CD14-positive monocyte (primary cell): Measurements from ENCODE around the gene GPR55. TPM values are rescaled to one million over a fixed set of nuclear protein-coding genes. Genes with fewer than 3 reads are reported as not detected.

ENCODE experiments used
- DNase-seq, 3 donors: peaks; one replicate each; pipeline ENCODE4 v3.0.0-alpha.2; 2011 to 2022
- H2AFZ ChIP-seq: 2 replicates; pipeline ENCODE4 v1.6.0; 2012; ENCODE audit warnings: mild to moderate bottlenecking, low read depth, low read length, inconsistent platforms; ENCODE audit not compliant: insufficient read depth, poor library complexity, severe bottlenecking
- H3K27ac ChIP-seq, 2 donors: 1 replicate in 1 of 2; 2 replicates in 1 of 2; pipeline ENCODE4 v1.5.1; 2012 to 2013; ENCODE audit warnings: low read length in 2 of 2, control low read depth in 1 of 2, inconsistent platforms in 1 of 2, low read depth in 1 of 2, mild to moderate bottlenecking in 1 of 2
- H3K27me3 ChIP-seq, 2 donors: one replicate each; pipeline versions ENCODE4 v1.6.0 to v1.6.1; 2011 to 2013; ENCODE audit warnings: low read length in 2 of 2; ENCODE audit not compliant: control insufficient read depth in 2 of 2, insufficient read depth in 2 of 2
- H3K36me3 ChIP-seq, 2 donors: replicated peaks in 1 of 2; 1 replicate in 1 of 2; 2 replicates in 1 of 2; pipeline versions ENCODE4 v1.5.1 to v1.6.1; 2012 to 2013; ENCODE audit warnings: low read length in 2 of 2, control low read depth in 1 of 2, inconsistent platforms in 1 of 2, mild to moderate bottlenecking in 1 of 2; ENCODE audit not compliant: insufficient read depth in 2 of 2, control insufficient read depth in 1 of 2
- H3K4me1 ChIP-seq, 2 donors: 1 replicate in 1 of 2; 2 replicates in 1 of 2; pipeline versions ENCODE4 v1.5.1 to v1.6.1; 2012 to 2013; ENCODE audit warnings: low read length in 2 of 2, control low read depth in 1 of 2, inconsistent platforms in 1 of 2, mild to moderate bottlenecking in 1 of 2, moderate library complexity in 1 of 2; ENCODE audit not compliant: insufficient read depth in 2 of 2, control insufficient read depth in 1 of 2
- H3K4me2 ChIP-seq: replicated peaks from 2 replicates; pipeline ENCODE3; 2012; ENCODE audit warnings: low read length, moderate library complexity, mild to moderate bottlenecking; ENCODE audit not compliant: poor library complexity, severe bottlenecking; ENCODE audit errors: extremely low read depth
- H3K4me3 ChIP-seq, 3 experiments: fragments of 200-600 bp in 1 of 3; sonication (generic) in 1 of 3; replicated peaks in 1 of 3; 1 replicate in 2 of 3; 2 replicates in 1 of 3; pipeline ENCODE4 v1.5.1; 2011 to 2013; ENCODE audit warnings: low read length in 3 of 3, mild to moderate bottlenecking in 3 of 3, control low read depth in 2 of 3, low read depth in 2 of 3, inconsistent platforms in 1 of 3, moderate library complexity in 1 of 3
- H3K79me2 ChIP-seq: 2 replicates; pipeline ENCODE4 v1.6.0; 2012; ENCODE audit warnings: mild to moderate bottlenecking, control low read depth, inconsistent platforms, low read length, moderate library complexity; ENCODE audit not compliant: insufficient read depth
- H3K9ac ChIP-seq: 2 replicates; pipeline ENCODE4 v1.6.0; 2017; ENCODE audit warnings: low read length, mild to moderate bottlenecking; ENCODE audit not compliant: insufficient read depth, poor library complexity, severe bottlenecking
- H3K9me3 ChIP-seq, 2 donors: replicated peaks in 1 of 2; 1 replicate in 1 of 2; 2 replicates in 1 of 2; pipeline versions ENCODE4 v1.5.1 to v1.6.1; 2012 to 2013; ENCODE audit warnings: low read length in 2 of 2, control low read depth in 1 of 2; ENCODE audit not compliant: control insufficient read depth in 1 of 2, insufficient read depth in 1 of 2
- H4K20me1 ChIP-seq: 2 replicates; pipeline ENCODE4 v1.6.0; 2012; ENCODE audit warnings: mild to moderate bottlenecking, low read length, control low read depth, moderate library complexity; ENCODE audit not compliant: insufficient read depth
- H3K27ac Mint-ChIP-seq, 7 donors: one replicate each; pipeline ENCODE4 v1.8.0; 2020; ENCODE audit warnings: mild to moderate bottlenecking in 7 of 7, mixed read lengths in 7 of 7, moderate library complexity in 6 of 7, inconsistent platforms in 2 of 7
- H3K27me3 Mint-ChIP-seq, 3 donors: one replicate each; pipeline ENCODE4 v1.8.0; 2021 to 2022; ENCODE audit warnings: low read depth in 3 of 3, mild to moderate bottlenecking in 3 of 3, mixed read lengths in 3 of 3, moderate library complexity in 3 of 3, inconsistent platforms in 1 of 3
- H3K36me3 Mint-ChIP-seq, 2 donors: one replicate each; pipeline ENCODE4 v1.8.0; 2020; ENCODE audit warnings: mixed read lengths in 2 of 2, inconsistent platforms in 1 of 2, mild to moderate bottlenecking in 1 of 2
- H3K4me1 Mint-ChIP-seq: one replicate; pipeline ENCODE4 v1.8.0; 2020; ENCODE audit warnings: mild to moderate bottlenecking, mixed read lengths
- H3K4me3 Mint-ChIP-seq, 2 donors: one replicate each; pipeline ENCODE4 v1.8.0; 2020; ENCODE audit warnings: mild to moderate bottlenecking in 2 of 2, mixed read lengths in 2 of 2, moderate library complexity in 1 of 2
- H3K9me3 Mint-ChIP-seq, 7 donors: one replicate each; pipeline ENCODE4 v1.8.0; 2020 to 2022; ENCODE audit warnings: mixed read lengths in 7 of 7, mild to moderate bottlenecking in 6 of 7, moderate library complexity in 6 of 7, inconsistent platforms in 2 of 7
- WGBS: methylation state at CpG from one replicate; pipeline ENCODE4 v1.1.5; 2013; ENCODE audit warnings: missing lambda C conversion rate; ENCODE audit not compliant: insufficient coverage; 5-methylcytosine and 5-hydroxymethylcytosine counted together
- intact Hi-C, 2 donors: fragments of 100-400 bp; cut with micrococcal nuclease; formaldehyde crosslinking; loops; one replicate each; pipeline versions ENCODE4 v1.15.0 to v1.15.1; 2023
- polyA plus RNA-seq, 3 donors: library from polyadenylated mRNA; depleted of rRNA in 1 of 3; unstranded in 2 of 3; stranded (reverse) in 1 of 3; fragments of 300-500 nt in 2 of 3; fragments of >200 nt in 1 of 3; fragmentation: Illumina TruSeq in 2 of 3; gene quantifications; 1 replicate in 2 of 3; 2 replicates in 1 of 3; pipeline ENCODE4 v1.2.3, GENCODE V29; 2012 to 2021
- TF ChIP-seq, protein P1 (sequence below): fragments of 200-600 bp; IDR thresholded peaks from one replicate; pipeline ENCODE4 v1.8.0; 2022; ENCODE audit warnings: antibody characterized with exemption, mild to moderate bottlenecking

GPR55 gene
- polyA plus RNA-seq, 3 donors = 0.11 to 0.12 TPM; not detected in 1

DNA sequence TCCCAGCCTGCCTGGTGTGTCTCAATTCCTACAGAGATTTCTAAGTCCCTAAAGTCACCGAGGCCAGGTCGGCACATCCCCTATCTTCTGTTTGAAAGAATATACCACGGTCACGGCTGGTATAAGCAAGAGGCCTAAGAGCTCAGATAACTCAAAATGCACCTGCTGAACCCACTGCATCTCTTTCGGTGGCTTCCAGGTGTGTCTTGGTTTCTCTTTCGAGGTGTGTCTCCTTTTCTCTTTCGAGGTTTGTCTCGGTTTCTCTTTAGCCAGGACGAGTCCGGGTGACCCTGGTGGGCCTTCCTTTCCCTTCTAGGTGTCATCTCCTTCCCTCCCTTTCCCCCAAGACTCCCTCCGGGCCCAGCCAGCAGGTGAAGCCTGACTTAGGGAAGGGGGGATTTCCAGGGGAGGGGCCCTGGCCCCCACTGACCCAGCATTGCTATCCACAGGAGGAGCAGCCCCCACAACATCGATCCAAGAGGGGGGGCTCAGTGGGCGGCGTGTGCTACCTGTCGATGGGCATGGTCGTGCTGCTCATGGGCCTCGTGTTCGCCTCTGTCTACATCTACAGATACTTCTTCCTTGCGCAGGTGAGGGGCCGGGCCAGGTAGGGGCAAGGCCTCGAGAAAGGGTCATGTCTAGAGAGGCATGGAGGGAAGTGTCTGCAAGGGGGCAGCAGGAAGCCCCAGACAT is 51.9 kb downstream of the GPR55 start:
- no peak for DNase-seq
- peaks cover 24 to 28% of the 10 kb centered on the region in 2 donors for H3K4me1 ChIP-seq
- Mint-ChIP-seq H3K4me1 (peaks cover 38% of the 10 kb centered on the region), H3K36me3 (no peaks in the 10 kb centered on the region), H3K27ac (no peak overlapping the region), H3K27me3 (peaks cover 0 to 9% (median 3%) of the 10 kb centered on the region in 3 donors), H3K4me3 (no peak overlapping the region), H3K9me3 (no peaks in the 10 kb centered on the region)
- no peak overlapping the region for H2AFZ ChIP-seq
- H3K4me2 ChIP-seq = no peak overlapping the region
- no peak overlapping the region for H3K27ac ChIP-seq
- WGBS = 95% methylated on average over 10 of the region's 21 CpGs
- intact Hi-C loops = no loop called here
- H3K79me2 ChIP-seq = no peaks in the 10 kb centered on the region
- H3K4me3 ChIP-seq = no peak overlapping the region
- TF ChIP-seq, protein P1, sequence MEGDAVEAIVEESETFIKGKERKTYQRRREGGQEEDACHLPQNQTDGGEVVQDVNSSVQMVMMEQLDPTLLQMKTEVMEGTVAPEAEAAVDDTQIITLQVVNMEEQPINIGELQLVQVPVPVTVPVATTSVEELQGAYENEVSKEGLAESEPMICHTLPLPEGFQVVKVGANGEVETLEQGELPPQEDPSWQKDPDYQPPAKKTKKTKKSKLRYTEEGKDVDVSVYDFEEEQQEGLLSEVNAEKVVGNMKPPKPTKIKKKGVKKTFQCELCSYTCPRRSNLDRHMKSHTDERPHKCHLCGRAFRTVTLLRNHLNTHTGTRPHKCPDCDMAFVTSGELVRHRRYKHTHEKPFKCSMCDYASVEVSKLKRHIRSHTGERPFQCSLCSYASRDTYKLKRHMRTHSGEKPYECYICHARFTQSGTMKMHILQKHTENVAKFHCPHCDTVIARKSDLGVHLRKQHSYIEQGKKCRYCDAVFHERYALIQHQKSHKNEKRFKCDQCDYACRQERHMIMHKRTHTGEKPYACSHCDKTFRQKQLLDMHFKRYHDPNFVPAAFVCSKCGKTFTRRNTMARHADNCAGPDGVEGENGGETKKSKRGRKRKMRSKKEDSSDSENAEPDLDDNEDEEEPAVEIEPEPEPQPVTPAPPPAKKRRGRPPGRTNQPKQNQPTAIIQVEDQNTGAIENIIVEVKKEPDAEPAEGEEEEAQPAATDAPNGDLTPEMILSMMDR = no peak
- no peaks in the 10 kb centered on the region for H3K9me3 ChIP-seq
- H4K20me1 ChIP-seq = no peaks in the 10 kb centered on the region
- H3K36me3 ChIP-seq = no peaks in the 10 kb centered on the region
- no peaks in the 10 kb centered on the region for H3K27me3 ChIP-seq
- H3K9ac ChIP-seq = no peak overlapping the region

DNA sequence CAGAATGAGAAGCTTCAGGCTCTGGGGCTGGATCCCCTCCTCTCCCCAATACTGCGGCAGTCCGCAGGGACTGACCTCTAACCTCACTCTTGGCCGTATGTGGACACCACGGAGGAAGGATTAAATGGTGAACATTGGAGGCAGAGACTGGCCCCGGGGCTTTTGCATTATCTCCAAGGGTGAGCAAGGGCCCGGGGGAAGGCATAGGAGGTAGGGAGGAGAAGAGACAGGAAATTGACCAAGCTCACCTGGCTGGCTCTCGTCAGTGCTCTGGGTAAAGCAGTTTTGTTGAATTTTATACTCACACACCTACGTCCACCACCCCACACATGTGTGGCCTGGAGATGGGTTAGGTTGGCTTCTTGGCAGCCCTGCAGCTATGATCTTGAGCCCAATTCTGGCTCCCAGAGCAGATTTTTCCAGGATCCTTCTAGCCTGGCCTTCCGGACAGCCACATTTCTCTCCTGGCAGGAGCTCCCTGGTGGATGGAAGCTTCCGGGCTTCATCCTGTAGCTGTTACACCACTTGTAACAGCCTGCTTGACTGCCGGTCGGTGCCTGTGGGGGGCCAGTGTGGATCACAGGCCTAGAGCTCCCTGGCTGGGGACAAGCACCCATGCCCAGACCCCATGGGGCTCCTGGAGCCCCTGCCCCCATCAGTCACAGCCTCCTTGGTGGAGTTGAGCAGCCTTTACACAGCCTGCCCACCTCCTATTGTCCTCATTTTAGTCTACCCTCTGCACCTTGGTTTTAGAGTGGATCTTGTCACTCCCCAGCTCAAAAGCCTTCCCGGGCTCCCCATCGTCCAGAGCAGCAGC is 52.7 kb downstream of the GPR55 start:
- H3K4me2 ChIP-seq = no peak overlapping the region
- Mint-ChIP-seq H3K9me3 (no peaks in the 10 kb centered on the region), H3K27me3 (peaks cover 0 to 9% (median 5%) of the 10 kb centered on the region in 3 donors), H3K4me3 (no peak overlapping the region), H3K36me3 (no peaks in the 10 kb centered on the region), H3K4me1 (peaks cover 33% of the 10 kb centered on the region), H3K27ac (no peak overlapping the region)
- no peaks in the 10 kb centered on the region for H3K9me3 ChIP-seq
- H3K79me2 ChIP-seq = no peaks in the 10 kb centered on the region
- H4K20me1 ChIP-seq = no peaks in the 10 kb centered on the region
- 98% methylated on average over 7 of the region's 14 CpGs for WGBS
- TF ChIP-seq, protein P1 = no peak
- H3K27ac ChIP-seq = no peak overlapping the region
- H3K4me1 ChIP-seq = peaks cover 18 to 22% of the 10 kb centered on the region in 2 donors
- no peaks in the 10 kb centered on the region for H3K36me3 ChIP-seq
- H3K4me3 ChIP-seq = no peak overlapping the region
- no peak for DNase-seq
- no peak overlapping the region for H2AFZ ChIP-seq
- no peaks in the 10 kb centered on the region for H3K27me3 ChIP-seq
- intact Hi-C loops = no loop called here
- no peak overlapping the region for H3K9ac ChIP-seq
